SH-SY5Y (cell line): ENCODE measurements around the gene C5AR1.

Experiments
- GATA2 ChIP-seq: IDR thresholded peaks from 2 replicates; pipeline ENCODE4 v1.6.1; 2011; ENCODE audit warnings: mild to moderate bottlenecking, low read depth, low read length
- GATA3 ChIP-seq: IDR thresholded peaks from 2 replicates; pipeline ENCODE4 v1.6.1; 2011; ENCODE audit warnings: low read depth, mild to moderate bottlenecking, low read length, moderate library complexity

- no peak for TF ChIP-seq GATA3
- TF ChIP-seq GATA2 = no peak
These were observed 29.4 kb upstream of the C5AR1 start for GRCh38 chr19:47280183-47280797.
